ENCODE results near the gene CYP24A1.

CYP24A1 gene

GRCh38 chr20:54156981-54157835 is 16.6 kb downstream of the CYP24A1 start:
- no peak for DNase-seq (ENCODE audit: low read depth, low spot score)

- DNase-seq (ENCODE audit: low read depth, low spot score) = no peak
These were observed 17.3 kb downstream of the CYP24A1 start for GRCh38 chr20:54156522-54156921.

GRCh38 chr20:54155736-54156317 is 18.0 kb downstream of the CYP24A1 start:
- no peak for DNase-seq (ENCODE audit: low read depth, low spot score)

GRCh38 chr20:54154439-54154838 is 19.3 kb downstream of the CYP24A1 start:
- DNase-seq (ENCODE audit: low read depth, low spot score) = no peak

GRCh38 chr20:54153847-54154246 is 19.9 kb downstream of the CYP24A1 start:
- no peak for DNase-seq (ENCODE audit: low read depth, low spot score)

- DNase-seq (ENCODE audit: low read depth, low spot score) = no peak
These were observed 20.8 kb downstream of the CYP24A1 start for GRCh38 chr20:54153041-54153327.

- no peak for DNase-seq (ENCODE audit: low read depth, low spot score)
These were observed 21.4 kb downstream of the CYP24A1 start for GRCh38 chr20:54152227-54153040.

GRCh38 chr20:54151511-54152226 is 22.1 kb downstream of the CYP24A1 start:
- no peak for DNase-seq (ENCODE audit: low read depth, low spot score)

GRCh38 chr20:54151075-54151439 is 22.7 kb downstream of the CYP24A1 start:
- no peak for DNase-seq (ENCODE audit: low read depth, low spot score)

GRCh38 chr20:54149765-54150264 is 24.0 kb downstream of the CYP24A1 start:
- no peak for DNase-seq (ENCODE audit: low read depth, low spot score)

- no peak for DNase-seq (ENCODE audit: low read depth, low spot score)
These were observed 24.6 kb downstream of the CYP24A1 start for GRCh38 chr20:54148947-54149764.

- no peak for DNase-seq (ENCODE audit: low read depth, low spot score)
These were observed 27.1 kb downstream of the CYP24A1 start for GRCh38 chr20:54146672-54147071.

GRCh38 chr20:54144847-54145414 is 28.9 kb downstream of the CYP24A1 start:
- DNase-seq (ENCODE audit: low read depth, low spot score) = no peak

GRCh38 chr20:54140927-54141566 is 32.7 kb downstream of the CYP24A1 start:
- DNase-seq (ENCODE audit: low read depth, low spot score) = no peak

GRCh38 chr20:54140486-54140885 is 33.3 kb downstream of the CYP24A1 start:
- no peak for DNase-seq (ENCODE audit: low read depth, low spot score)

- no peak for DNase-seq (ENCODE audit: low read depth, low spot score)
These were observed 33.7 kb downstream of the CYP24A1 start for GRCh38 chr20:54140067-54140466.

GRCh38 chr20:54139188-54139587 is 34.6 kb downstream of the CYP24A1 start:
- DNase-seq (ENCODE audit: low read depth, low spot score) = no peak

- no peak for DNase-seq (ENCODE audit: low read depth, low spot score)
These were observed 35.4 kb downstream of the CYP24A1 start for GRCh38 chr20:54138427-54138826.

GRCh38 chr20:54137115-54137514 is 36.7 kb downstream of the CYP24A1 start:
- DNase-seq (ENCODE audit: low read depth, low spot score) = no peak
